ENCODE results near the gene RIPK3. TPM values are rescaled to one million over a fixed set of nuclear protein-coding genes. Genes with fewer than 3 reads are reported as not detected.

Gene RIPK3
- total RNA-seq: 4.2 and 4.9 TPM in 2 replicates

GRCh38 chr14:24339284-24340151 lies at the start of gene RIPK3:
RIPK3 (minus strand) TSS chr14:24339991; CDS start chr14:24339826, 165 bp downstream.

GRCh38 chr14:24367514-24368211 lies 27.9 kb upstream of the RIPK3 start, which contains the start of gene NFATC4:
NFATC4 (plus strand) TSS chr14:24368184; CDS start chr14:24368341, 157 bp downstream.

DNA sequence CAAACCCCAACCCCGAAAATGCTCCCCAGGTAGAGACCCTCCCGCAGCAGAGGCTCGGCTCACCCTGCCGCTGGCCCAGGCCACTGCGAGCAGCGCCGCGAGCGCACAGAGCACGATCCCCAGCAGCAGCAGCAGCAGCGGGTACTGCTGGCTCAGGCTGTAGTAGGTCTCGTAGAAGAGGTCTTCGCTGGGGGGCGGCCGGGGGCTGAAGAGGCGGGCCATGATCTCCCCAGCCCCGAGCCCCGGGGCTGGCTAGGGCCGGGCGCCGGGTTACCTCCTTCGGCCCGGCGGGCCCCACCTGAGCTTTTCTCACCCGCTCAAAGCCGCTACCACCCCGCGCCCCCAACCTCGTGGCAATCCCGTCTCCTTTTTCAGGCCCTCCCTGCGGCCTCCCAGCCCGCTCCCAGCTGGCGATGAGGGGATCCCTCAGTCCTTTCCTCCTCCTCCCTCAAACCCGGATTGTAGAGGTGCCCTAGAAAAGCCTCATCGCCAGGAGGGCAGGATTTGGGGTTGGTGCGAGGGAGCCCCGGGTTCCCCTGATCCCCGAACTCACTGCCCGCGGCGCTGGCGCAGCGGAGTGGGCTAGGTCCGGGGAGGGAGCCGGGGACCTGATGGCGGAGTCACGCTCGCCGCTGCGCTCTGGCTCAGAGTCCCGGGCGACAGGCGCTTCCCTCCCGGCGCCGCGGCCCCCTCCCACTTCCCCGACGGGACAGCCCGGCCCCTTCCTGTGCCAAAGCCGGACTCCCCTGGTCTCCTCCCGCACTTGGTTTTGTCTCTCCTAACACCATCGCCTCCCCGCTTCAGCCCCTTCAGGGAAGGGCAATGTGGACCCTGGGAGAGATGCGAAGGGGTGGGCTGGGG lies 5.1 kb downstream of the RIPK3 start, which contains the start of gene ADCY4:
TSS of gene ADCY4 (minus strand) at position 641 of the 861 bp plus-strand sequence. CDS start at position 222, 419 bp downstream.

DNA sequence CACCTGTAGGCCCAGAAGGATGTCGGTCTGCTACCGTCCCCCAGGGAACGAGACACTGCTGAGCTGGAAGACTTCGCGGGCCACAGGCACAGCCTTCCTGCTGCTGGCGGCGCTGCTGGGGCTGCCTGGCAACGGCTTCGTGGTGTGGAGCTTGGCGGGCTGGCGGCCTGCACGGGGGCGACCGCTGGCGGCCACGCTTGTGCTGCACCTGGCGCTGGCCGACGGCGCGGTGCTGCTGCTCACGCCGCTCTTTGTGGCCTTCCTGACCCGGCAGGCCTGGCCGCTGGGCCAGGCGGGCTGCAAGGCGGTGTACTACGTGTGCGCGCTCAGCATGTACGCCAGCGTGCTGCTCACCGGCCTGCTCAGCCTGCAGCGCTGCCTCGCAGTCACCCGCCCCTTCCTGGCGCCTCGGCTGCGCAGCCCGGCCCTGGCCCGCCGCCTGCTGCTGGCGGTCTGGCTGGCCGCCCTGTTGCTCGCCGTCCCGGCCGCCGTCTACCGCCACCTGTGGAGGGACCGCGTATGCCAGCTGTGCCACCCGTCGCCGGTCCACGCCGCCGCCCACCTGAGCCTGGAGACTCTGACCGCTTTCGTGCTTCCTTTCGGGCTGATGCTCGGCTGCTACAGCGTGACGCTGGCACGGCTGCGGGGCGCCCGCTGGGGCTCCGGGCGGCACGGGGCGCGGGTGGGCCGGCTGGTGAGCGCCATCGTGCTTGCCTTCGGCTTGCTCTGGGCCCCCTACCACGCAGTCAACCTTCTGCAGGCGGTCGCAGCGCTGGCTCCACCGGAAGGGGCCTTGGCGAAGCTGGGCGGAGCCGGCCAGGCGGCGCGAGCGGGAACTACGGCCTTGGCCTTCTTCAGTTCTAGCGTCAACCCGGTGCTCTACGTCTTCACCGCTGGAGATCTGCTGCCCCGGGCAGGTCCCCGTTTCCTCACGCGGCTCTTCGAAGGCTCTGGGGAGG lies 28.9 kb downstream of the RIPK3 start, which contains the start of gene LTB4R:
TSS of gene LTB4R (plus strand) at position 857 of the 959 bp plus-strand sequence. CDS start 4,150 bp downstream, outside the sequence.

DNA sequence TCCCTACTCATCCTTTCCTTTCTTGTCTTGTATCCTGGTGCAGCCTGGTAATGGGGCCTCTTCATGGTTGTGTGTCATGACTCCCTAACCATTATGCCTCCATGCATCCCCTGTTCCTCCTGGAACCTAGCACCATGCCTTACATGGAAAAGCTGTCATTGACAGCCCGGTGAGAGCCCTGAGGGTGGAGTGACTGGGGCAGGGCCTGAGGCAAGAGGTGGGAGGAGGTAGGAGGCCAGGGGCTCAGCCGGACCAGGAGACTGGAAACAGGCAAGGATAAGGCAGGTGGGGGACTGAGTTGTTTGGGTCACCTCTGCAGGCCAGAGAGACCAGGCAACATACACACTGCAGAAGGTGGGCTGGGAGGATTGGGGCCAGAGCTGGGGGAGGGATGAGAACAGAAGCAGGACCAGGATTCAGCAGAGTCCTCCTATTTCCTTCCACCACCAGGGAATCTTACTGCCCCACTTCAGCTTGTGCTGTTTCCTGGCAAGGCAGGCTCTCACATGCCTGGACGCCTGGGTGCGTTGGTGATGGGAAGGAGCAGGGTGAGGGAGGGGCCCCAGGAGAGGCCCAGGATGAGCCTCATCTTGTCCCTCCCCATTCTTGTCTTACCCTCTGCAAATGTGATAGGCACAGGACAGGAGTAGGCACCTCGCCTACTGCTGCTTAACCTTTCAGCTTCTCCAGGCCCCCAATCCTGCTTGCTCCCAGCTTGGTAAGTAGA lies 30.1 kb downstream of the RIPK3 start, which contains the start of gene LTB4R2:
TSS of gene LTB4R2 (plus strand) at position 603 of the 727 bp plus-strand sequence. CDS start 525 bp downstream, outside the sequence.

GRCh38 chr14:24307575-24308341 lies 32.0 kb downstream of the RIPK3 start, which contains the start of gene CIDEB:
CIDEB (minus strand) TSS chr14:24307977; CDS start chr14:24307858, 119 bp downstream.

DNA sequence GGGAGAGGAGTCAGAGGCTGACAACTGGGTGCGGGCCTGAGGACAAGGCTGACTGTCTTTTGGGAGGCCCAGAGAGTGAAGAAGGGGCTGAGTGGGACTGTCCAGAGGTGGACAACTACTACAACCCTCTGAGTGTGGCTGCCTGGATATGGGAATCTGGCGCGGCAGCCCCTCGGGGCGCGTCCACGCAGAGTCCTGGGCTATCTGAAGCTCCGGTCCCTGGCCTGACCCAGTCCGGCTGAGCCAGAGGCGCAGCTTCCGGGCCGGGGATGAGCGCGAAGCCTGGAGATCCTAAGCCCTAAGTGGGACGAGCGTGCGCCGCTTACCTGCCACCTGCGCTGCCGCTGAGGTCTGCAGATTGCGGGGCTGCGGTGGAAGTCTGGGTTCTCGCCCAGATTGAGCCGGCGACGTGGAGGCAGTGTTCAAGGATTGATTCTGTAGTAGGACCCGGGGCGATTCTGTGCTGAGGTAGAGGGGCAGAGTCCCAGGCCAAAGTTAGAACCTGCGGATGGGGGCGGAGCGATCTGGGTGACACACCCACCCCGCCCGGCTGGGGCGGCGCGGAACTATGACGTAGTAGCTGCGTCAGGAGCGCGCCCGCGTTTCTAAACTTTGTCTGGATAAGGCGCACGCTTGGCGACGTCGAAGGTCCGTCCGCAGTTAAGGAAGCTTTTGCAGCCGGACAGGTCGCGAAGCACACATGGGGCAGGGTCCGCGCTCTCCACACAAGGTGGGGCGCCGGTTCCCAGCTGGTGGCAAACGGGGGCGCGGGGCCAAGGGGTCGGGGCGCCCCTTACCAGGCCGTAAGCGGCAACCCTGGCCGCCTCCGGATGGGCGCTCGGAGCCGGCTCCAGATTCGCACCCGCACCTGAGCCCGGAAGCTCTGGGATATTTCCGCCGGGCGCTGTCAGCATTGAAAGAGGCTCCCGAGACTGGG lies 40.3 kb downstream of the RIPK3 start, which contains the start of the genes DHRS1 and NOP9:
TSS of gene DHRS1 (minus strand) at position 526 of the 937 bp plus-strand sequence. CDS start 674 bp downstream, outside the sequence.
TSS of gene NOP9 (plus strand) at position 596 of the 937 bp plus-strand sequence. CDS start at position 701, 105 bp downstream.

Small RNA genes lying within 50 kb of the gene (small RNA-seq; reads per million reads assigned to genes)
- not detected for gene RF00026

Other genes starting within 250 kb of the RIPK3 start
- gene PCK2, start 245.7 kb downstream of the RIPK3 start, total RNA-seq: 3.0 and 8.5 TPM in 2 replicates
- 47.0 and 51.9 TPM in 2 replicates for gene DCAF11, start 225.2 kb downstream of the RIPK3 start, total RNA-seq
- 0.98 and 1.1 TPM in 2 replicates for gene NRL, start 225.0 kb downstream of the RIPK3 start, total RNA-seq
- 0.65 TPM in 1 of 2 replicates, not detected in the other for gene FITM1, start 209.3 kb downstream of the RIPK3 start, total RNA-seq
- 68.6 and 101 TPM in 2 replicates for gene PSME1, start 203.8 kb downstream of the RIPK3 start, total RNA-seq
- 8.5 and 16.3 TPM in 2 replicates for gene EMC9, start 198.4 kb downstream of the RIPK3 start, total RNA-seq
- 54.7 and 62.1 TPM in 2 replicates for gene PSME2, start 193.4 kb downstream of the RIPK3 start, total RNA-seq
- 48.3 and 60.3 TPM in 2 replicates for gene RNF31, start 192.5 kb downstream of the RIPK3 start, total RNA-seq
- 31.0 and 35.6 TPM in 2 replicates for gene IRF9, start 178.7 kb downstream of the RIPK3 start, total RNA-seq
- 1.3 and 4.1 TPM in 2 replicates for gene REC8, start 167.9 kb downstream of the RIPK3 start, total RNA-seq
- 51.3 and 58.8 TPM in 2 replicates for gene IPO4, start 151.2 kb downstream of the RIPK3 start, total RNA-seq
- gene TM9SF1, start 144.6 kb downstream of the RIPK3 start, total RNA-seq: 53.6 and 62.3 TPM in 2 replicates
- gene TSSK4, start 134.3 kb downstream of the RIPK3 start, total RNA-seq: 0.10 TPM in 1 of 2 replicates, not detected in the other
- 25.6 and 33.3 TPM in 2 replicates for gene CHMP4A, start 126.5 kb downstream of the RIPK3 start, total RNA-seq
- 9.1 TPM in 2 replicates for gene MDP1, start 123.9 kb downstream of the RIPK3 start, total RNA-seq
- gene NEDD8, start 107.6 kb downstream of the RIPK3 start, total RNA-seq: 128 and 131 TPM in 2 replicates
- 67.4 and 69.9 TPM in 2 replicates for gene GMPR2, start 107.1 kb downstream of the RIPK3 start, total RNA-seq
- gene TINF2, start 97.4 kb downstream of the RIPK3 start, total RNA-seq: 55.5 and 59.4 TPM in 2 replicates
- 0.98 and 1.8 TPM in 2 replicates for gene TGM1, start 76.8 kb downstream of the RIPK3 start, total RNA-seq
- gene RABGGTA, start 68.4 kb downstream of the RIPK3 start, total RNA-seq: 35.1 and 45.1 TPM in 2 replicates
- gene DHRS1, start 40.2 kb downstream of the RIPK3 start, total RNA-seq: 12.4 and 21.6 TPM in 2 replicates
- 32.3 and 34.9 TPM in 2 replicates for gene NOP9, start 40.1 kb downstream of the RIPK3 start, total RNA-seq
- 1.6 and 3.0 TPM in 2 replicates for gene CIDEB, start 32.0 kb downstream of the RIPK3 start, total RNA-seq
- 6.5 and 10.6 TPM in 2 replicates for gene LTB4R2, start 29.9 kb downstream of the RIPK3 start, total RNA-seq
- gene LTB4R, start 28.5 kb downstream of the RIPK3 start, total RNA-seq: 2.9 and 3.2 TPM in 2 replicates
- 55.1 and 90.2 TPM in 2 replicates for gene ADCY4, start 4.9 kb downstream of the RIPK3 start, total RNA-seq
- gene NFATC4, start 28.2 kb upstream of the RIPK3 start, total RNA-seq: 11.4 and 20.0 TPM in 2 replicates
- 14.6 and 28.7 TPM in 2 replicates for gene NYNRIN, start 59.0 kb upstream of the RIPK3 start, total RNA-seq
- gene CBLN3, start 89.7 kb upstream of the RIPK3 start, total RNA-seq: 1.2 and 1.3 TPM in 2 replicates
- gene KHNYN, start 90.0 kb upstream of the RIPK3 start, total RNA-seq: 46.6 and 61.7 TPM in 2 replicates
- 15.0 and 15.8 TPM in 2 replicates for gene SDR39U1, start 102.8 kb upstream of the RIPK3 start, total RNA-seq
- gene CMA1, start 168.3 kb upstream of the RIPK3 start, total RNA-seq: not detected in 2 replicates
- not detected in 2 replicates for gene CTSG, start 236.3 kb upstream of the RIPK3 start, total RNA-seq

Data from vein endothelial cell (primary cell).